Cardiac fibroblast (primary cell): ENCODE results near the gene CALM1.

ENCODE experiments used
- DNase-seq, 2 donors: peaks; one replicate each; pipeline versions ENCODE4 v3.0.0 to v3.0.0-alpha.2; 2010; ENCODE audit warnings: low read depth in 2 of 2
- H3K4me3 ChIP-seq, 2 donors: replicated peaks in 1 of 2; 1 replicate in 1 of 2; 2 replicates in 1 of 2; pipeline ENCODE4 v1.5.1; 2011; ENCODE audit warnings: low read depth in 2 of 2, low read length in 2 of 2, mild to moderate bottlenecking in 2 of 2, moderate library complexity in 1 of 2
- TF ChIP-seq, protein P1 (sequence below): IDR thresholded peaks from one replicate; pipeline ENCODE4 v1.5.1; 2011; ENCODE audit warnings: low read depth, mild to moderate bottlenecking, low read length, inconsistent platforms

Gene CALM1

DNA sequence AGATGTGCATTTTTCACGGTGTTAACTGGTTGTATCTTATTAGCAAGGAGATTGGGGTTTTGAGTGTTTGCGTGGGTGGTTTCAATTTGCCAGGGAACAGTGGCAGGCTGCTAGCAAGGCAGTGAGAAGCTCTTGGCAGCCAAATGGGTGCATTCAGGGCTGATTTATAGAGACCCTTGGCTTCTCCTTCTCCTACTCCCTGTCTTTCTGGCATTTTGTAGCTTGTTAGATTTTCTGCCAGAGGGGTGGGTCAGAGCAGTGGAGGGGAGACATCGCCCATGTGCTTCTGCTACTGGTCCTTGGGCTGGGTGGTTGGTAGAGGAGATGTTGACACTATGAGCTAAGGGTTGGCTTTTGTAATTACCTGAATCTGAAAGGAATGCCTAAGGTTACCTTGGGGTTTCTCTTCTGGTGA lies 9.6 kb downstream of the CALM1 start:
- no peak overlapping the region for H3K4me3 ChIP-seq
- DNase-seq: no peak
- TF ChIP-seq, protein P1, sequence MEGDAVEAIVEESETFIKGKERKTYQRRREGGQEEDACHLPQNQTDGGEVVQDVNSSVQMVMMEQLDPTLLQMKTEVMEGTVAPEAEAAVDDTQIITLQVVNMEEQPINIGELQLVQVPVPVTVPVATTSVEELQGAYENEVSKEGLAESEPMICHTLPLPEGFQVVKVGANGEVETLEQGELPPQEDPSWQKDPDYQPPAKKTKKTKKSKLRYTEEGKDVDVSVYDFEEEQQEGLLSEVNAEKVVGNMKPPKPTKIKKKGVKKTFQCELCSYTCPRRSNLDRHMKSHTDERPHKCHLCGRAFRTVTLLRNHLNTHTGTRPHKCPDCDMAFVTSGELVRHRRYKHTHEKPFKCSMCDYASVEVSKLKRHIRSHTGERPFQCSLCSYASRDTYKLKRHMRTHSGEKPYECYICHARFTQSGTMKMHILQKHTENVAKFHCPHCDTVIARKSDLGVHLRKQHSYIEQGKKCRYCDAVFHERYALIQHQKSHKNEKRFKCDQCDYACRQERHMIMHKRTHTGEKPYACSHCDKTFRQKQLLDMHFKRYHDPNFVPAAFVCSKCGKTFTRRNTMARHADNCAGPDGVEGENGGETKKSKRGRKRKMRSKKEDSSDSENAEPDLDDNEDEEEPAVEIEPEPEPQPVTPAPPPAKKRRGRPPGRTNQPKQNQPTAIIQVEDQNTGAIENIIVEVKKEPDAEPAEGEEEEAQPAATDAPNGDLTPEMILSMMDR: no peak

DNA sequence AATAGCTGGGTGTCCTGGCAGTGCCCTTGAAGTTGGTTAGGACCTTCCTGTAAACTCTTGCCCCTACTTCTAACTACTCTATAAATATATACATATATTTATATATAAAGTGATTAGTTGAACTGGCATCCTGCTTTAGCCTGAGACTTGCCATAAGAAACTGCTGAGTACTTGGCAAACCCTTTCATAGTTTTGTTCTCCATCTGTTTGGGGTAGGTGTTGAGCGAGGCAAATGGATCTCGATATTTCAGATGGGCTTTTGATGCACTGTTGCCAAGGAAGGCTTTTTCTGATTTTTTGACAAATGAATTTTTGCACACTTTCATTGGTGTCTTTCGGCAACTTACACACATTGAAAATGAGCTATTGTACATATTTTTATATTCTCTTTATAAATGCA lies 10.4 kb downstream of the CALM1 start:
- DNase-seq: no peak
- TF ChIP-seq, protein P1: no peak
- H3K4me3 ChIP-seq: no peak overlapping the region

DNA sequence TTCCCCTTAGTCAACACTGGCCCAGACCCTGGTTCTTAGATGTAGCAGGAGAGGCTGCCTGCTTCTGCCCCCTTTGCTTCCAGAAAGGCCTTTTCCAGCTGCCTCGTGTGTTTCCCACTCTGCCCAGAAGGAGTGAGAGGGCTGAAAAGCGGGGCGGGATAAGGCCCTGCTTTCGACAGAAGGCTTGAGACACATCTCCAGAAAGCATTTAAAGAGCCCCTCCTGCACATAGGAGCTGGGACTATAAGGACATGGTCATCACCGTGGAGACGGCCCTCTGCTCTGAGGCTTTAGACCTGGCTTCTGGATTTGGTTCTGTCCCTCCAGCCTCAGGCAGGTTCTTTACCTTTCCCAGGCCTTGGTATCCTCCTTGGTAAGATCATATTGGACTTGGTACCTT lies 11.9 kb downstream of the CALM1 start:
- TF ChIP-seq, protein P1: no peak
- no peak for DNase-seq
- H3K4me3 ChIP-seq: no peak overlapping the region

DNA sequence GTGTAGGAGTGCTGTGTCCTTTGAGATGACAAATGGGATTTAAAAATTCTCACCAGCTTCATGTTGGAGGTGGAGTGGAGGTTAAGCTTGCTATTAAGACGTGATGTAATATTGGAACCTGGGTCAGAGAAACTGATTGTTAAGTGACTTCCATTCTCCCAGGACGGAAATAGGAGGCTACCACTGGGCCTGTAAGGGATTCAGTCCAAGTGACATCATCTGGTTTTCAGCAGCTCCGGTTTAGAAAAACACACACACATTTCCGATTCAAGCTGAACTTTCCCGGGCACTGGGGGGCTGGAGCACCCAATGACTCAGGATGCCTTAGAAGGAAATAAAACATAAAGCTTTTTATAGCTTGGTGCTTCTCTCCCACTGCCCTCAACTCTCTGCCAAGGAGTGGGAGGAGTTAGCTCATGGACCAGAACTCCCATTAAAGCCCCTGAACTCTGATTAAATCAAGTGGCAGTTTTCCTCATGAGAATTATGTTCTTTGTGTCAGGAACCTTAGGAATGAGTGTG lies 12.4 kb downstream of the CALM1 start:
- peak; percentile 94 to 98 for DNase-seq
- H3K4me3 ChIP-seq: no peak overlapping the region
- TF ChIP-seq, protein P1: no peak

DNA sequence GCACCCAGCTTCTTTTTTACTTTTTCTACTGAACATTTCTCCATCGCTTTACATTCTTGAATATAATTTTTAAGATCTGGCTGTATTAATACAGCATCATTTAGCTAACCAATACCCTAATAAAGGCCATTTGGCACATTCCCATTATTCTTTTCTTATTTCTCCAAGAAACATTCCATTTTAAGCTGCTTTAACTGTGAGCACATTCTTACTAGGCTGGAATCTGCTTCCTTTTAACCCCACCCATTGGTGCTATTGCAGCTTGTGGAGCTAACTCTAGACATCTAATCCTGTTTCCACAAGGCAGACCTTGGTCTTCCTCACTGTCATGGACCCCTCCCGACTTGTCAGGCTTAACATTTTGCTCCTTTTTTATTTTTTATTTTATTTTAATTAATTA lies 15.2 kb downstream of the CALM1 start:
- no peak overlapping the region for H3K4me3 ChIP-seq
- TF ChIP-seq, protein P1: no peak

DNA sequence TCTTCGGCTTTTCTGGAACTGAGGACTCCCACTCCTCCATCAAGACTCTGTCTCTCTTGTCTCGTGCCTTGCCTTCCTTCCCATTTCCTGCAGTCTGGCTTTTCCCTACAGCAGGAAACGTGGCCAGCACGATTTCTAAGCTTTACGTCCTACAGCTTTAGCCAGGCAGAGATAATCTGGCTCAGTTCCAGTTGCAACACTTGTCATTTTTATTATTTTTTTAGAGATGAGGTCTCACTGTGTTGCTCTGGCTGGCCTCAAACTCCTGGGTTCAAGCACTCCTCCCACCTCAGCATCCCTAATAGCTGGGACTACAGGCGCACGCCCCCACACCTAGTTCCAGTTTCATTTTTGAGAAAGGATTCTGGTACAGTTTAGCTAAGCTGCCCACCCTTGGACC lies 19.9 kb downstream of the CALM1 start:
- H3K4me3 ChIP-seq: no peak overlapping the region
- DNase-seq: peak in 1 of 2 donors; percentile 39
- TF ChIP-seq, protein P1: no peak

More for the DNA sequence above, 15.2 kb downstream of the CALM1 start:
- no peak for DNase-seq

DNA sequence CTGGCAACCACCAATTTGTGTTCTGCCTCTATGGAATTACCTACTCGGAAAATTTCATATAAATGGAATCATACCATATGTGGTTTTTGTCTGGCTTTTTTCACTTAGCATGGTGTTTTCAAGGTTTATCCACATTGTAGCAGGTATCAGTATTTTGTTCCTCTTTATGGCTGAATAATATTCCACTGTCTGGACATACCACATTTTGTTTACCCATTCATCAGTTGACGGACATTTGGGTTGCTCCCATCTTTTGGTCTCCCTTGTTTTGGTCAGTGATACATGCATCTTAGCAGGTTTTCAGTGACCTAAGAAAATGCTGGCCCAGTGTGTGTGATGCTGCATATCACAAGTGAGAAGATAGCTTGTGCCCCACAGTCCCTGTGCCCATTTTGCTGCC lies 21.2 kb downstream of the CALM1 start:
- H3K4me3 ChIP-seq: no peak overlapping the region
- DNase-seq: no peak
- TF ChIP-seq, protein P1: no peak
